Measurements from ENCODE around the gene TAF11L7. TPM values are rescaled to one million over a fixed set of nuclear protein-coding genes. Genes with fewer than 3 reads are reported as not detected.

Gene TAF11L7
- total and polyA plus RNA-seq, 10 of the 15 experiments (the other 5 are each of a cell fraction or from before 2014, with no cell fraction given): not detected

DNA sequence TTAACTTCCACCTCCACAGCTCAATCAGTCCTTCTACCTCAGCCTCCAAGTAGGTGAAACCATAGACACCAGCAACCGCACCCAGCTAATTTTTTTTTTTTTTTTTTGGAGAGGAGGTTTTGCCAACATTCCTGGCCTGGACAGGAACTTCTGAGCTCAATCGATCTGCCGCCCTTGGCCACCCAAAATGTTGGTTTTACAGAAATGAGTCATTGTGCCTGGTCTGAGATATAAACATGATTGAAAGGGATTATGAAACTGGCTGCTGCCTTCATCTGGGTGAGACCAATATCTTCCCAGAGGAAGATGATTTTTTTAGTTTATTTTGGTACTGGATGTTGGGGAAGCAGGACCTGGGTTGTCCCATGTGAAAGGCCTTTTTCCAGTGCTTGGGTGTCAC is 33.8 kb upstream of the TAF11L7 start:
- H2AFZ ChIP-seq (ENCODE audit: control insufficient read depth, low read depth, low read length): no peak overlapping the region
- no peaks in the 10 kb centered on the region for H3K36me3 ChIP-seq (ENCODE audit: control insufficient read depth in 2 of 2, insufficient read depth in 2 of 2, low read length in 1 of 2)
- H3K79me2 ChIP-seq (ENCODE audit: control insufficient read depth, insufficient read depth, low read length): no peaks in the 10 kb centered on the region
- H3K9ac ChIP-seq (ENCODE audit: control insufficient read depth, insufficient read depth, low read length): no peak overlapping the region
- in situ Hi-C loops (cut with MboI) (no loop called here), intact Hi-C loops (cut with micrococcal nuclease; ENCODE audit: unreplicated experiment) (no loop called here)
- no peaks in the 10 kb centered on the region for H3K9me3 ChIP-seq (replicated peaks; ENCODE audit: control insufficient read depth, insufficient read depth, low read length)
- no peaks in the 10 kb centered on the region for H3K27me3 ChIP-seq (replicated peaks in 1 of 2; ENCODE audit: control insufficient read depth in 2 of 2, insufficient read depth in 2 of 2, low read length in 1 of 2)
- ChIA-PET SMC1A (ENCODE audit: uncharacterized antibody, unreplicated experiment) (no interaction called here), POLR2A (no interaction called here), CTCF (no interaction called here), RAD21 (ENCODE audit: unreplicated experiment) (no interaction called here)
- no peak overlapping the region for H3K27ac ChIP-seq (ENCODE audit: control insufficient read depth, insufficient read depth)
- no TSS peak for BruUV-seq (replicated peaks)
- WGBS (ENCODE audit: insufficient coverage, insufficient replicate concordance, low lambda C conversion rate, missing lambda C conversion rate): 11% methylated on average over 3 of the region's 3 CpGs
- ATAC-seq (no peak), FAIRE-seq (no peak), DNase-seq (ENCODE audit: low read depth, low spot score) (no peak)
- H3K4me1 ChIP-seq (ENCODE audit: control insufficient read depth, insufficient read depth, low read length): no peaks in the 10 kb centered on the region
- H3K4me2 ChIP-seq (ENCODE audit: control insufficient read depth, insufficient read depth): no peak overlapping the region
- no peak overlapping the region for H3K4me3 ChIP-seq
- H4K20me1 ChIP-seq (ENCODE audit: control insufficient read depth, insufficient read depth): no peaks in the 10 kb centered on the region
- TF ChIP-seq SUPT20H (IDR thresholded peaks at IDR 0.05; ENCODE audit: borderline replicate concordance, control insufficient read depth, low read depth, low read length) (no peak), HSF1 (IDR thresholded peaks at IDR 0.05; ENCODE audit: low read depth, low read length) (no peak), HCFC1 (IDR thresholded peaks at IDR 0.05; ENCODE audit: low read length) (no peak), JUND (IDR thresholded peaks at IDR 0.05; ENCODE audit: low read depth, low read length) (no peak), GABPA (IDR thresholded peaks at IDR 0.05; ENCODE audit: low read depth) (no peak), RAD21 (IDR thresholded peaks at IDR 0.05; ENCODE audit: insufficient read depth, low read depth, low read length) (no peak), RCOR1 (conservative IDR thresholded peaks at IDR 0.05; ENCODE audit: low read depth, low read length) (no peak), ESRRA (IDR thresholded peaks at IDR 0.05; ENCODE audit: low read length) (no peak), TCF12 (IDR thresholded peaks at IDR 0.05; ENCODE audit: low read depth, low read length) (no peak)

Measured in GM12878 (cell line).